HG03103 (cell line): Measurements from ENCODE around the gene CSH1.
"Not testable (repeated sequence)": the region's sequence is repeated elsewhere in the genome, so short reads cannot be mapped to it uniquely, and the experiment has no call there.

Source experiments
- ATAC-seq: cut with Tn5 transposase; IDR thresholded peaks from one replicate; pipeline ENCODE4 v1.9.1; 2021; ENCODE audit warnings: low read depth; ENCODE audit not compliant: unreplicated experiment

The CSH1 gene

GRCh38 chr17:63928966-63929695, 32.8 kb upstream of the CSH1 start:
- ATAC-seq = no peak

DNA sequence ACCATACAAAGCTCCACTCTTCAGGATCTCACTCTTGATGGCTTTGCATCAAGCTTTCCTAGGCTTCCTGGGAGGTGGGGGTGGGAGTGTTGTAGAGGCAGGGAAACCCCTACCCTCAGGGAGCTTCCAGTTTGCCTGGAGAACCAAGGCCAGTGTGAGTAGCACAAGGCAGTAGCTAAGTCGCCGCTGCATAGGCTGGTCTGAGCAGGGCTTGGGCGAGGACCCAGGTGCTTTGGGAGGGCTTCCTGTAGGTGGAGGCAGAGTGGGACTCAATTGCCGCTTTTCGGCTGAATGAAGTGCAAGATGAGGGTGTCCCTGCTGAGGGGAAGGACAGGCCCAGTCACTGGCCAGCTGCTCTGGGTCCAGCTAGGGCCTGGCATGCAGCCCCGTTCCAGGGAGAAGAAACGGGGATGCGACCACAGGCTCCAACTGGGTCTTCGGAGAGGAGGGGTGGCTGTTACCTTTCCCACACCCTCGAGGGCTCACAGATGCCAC, 31.8 kb upstream of the CSH1 start:
- ATAC-seq = no peak

DNA sequence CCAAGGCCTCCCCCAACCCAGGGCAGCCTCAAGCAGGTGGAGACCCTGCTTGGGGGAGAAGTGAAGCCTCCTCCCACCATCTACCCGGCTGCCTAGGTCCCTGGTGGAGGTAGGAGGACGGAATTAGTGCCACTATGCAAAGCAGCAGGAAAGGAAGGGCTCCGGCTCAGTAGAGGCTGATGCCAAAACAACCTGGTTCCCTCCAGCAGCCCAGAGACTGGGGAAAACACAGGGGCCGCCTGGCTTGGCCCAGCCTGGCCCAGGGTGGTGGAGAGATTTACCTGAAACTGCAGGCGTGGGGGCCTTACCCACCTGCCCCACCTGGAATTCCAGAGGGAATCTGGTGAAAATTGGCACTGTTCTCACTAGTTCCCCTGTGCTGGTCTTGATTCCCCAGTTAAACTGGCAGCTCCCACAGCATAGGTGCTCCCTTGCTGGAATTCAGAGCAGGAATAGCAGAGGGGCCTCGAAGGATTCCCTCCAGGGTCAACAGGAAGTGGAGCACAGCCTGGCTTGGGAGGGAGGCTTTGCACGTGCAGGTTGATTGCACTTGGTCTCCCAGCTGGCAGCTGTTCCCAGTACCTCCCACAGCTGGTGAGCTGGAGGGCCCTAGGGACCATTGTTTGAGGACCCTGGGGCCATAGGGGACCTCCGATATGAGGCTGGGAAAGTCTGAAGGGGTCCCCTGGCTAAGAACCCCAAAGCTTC, 31.2 kb upstream of the CSH1 start:
- no peak for ATAC-seq

GRCh38 chr17:63926164-63926563, 29.8 kb upstream of the CSH1 start:
- ATAC-seq = no peak

DNA sequence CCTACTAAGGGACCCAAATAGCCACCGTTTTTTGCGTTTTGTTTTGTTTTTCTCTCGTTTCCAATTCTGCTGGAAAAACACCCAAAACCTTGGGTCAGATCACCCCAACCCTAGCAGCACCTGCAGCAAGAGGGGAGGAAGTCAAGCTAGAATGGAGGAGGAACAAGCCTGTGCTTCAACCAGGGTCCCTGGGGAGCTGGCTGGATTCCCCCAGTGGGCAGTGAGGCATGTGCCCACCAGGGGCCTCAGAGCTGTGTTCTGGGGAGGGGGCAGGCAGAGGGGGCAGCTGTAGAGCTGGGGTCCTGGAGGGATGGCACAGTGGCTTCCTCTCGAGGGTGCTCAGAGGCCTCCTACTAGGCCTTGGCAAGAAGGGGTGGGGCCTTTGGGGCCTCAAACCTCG, 29.2 kb upstream of the CSH1 start:
- no peak for ATAC-seq

- ATAC-seq = not testable (repeated sequence)
These were observed 26.0 kb upstream of the CSH1 start for GRCh38 chr17:63922402-63922801.

DNA sequence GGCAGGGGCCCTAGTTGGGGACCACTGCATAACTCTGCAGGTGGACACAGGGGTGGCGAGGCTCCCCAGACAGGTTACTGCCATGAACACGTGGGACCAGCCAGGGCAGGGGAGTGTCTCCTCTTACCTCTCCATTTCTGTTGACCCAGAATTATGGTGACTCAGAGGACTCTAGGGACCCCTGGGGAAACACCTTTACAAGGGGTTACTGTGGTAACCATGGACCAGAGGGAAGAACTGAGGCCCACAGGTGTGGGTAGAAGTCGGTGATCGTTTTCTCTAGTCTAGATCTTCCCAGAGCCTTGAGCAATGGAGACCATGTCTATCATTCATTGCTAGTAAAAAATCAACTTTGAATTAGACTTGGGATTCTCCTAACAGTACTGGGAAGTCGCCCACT, 24.4 kb upstream of the CSH1 start:
- ATAC-seq = not testable (repeated sequence)

DNA sequence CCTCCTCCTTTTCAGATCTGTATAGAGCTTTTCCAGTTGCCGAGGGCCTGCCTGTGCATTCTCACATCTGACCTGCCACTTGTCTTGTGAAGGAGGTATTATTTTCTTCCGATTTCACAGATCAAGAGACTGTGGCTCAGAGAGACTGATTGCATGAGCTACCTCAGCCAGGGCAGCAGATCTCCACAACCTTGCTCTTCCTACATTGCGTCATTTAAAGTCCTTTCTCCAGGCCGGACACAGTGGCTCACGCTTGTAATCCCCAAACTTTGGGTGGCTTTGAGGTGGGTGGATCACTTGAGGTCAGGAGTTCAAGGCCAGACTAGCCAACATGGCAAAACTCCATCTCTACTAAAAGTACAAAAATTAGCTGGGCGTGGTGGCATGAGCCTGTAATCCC, 23.7 kb upstream of the CSH1 start:
- ATAC-seq = not testable (repeated sequence)

DNA sequence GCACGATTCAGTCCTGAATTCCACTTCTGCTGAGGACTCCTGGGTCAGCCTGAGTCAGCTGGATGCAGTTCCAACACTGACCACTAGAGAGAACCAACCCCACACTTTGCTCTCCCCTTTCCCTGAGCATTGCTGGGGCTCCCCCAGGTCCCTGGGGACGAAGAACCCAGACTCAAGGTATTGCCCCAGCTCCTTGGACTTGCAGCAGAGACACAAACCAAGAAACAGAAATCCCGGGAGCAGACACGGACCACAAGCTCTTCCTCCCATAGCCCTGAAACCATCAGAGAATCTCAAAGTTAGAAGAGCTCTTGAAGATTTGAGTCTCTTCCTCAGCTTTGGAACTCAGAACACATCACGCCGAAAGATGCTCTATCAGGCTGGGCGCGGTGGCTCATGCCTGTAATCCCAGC, 22.9 kb upstream of the CSH1 start:
- no peak for ATAC-seq

GRCh38 chr17:63918789-63919305, 22.5 kb upstream of the CSH1 start, which contains the start of gene GH1:
GH1 (minus strand) TSS chr17:63918839; CDS start chr17:63918776, 63 bp downstream.
- ATAC-seq = not testable (repeated sequence)

GRCh38 chr17:63918305-63918704, 21.9 kb upstream of the CSH1 start:
- no peak for ATAC-seq

DNA sequence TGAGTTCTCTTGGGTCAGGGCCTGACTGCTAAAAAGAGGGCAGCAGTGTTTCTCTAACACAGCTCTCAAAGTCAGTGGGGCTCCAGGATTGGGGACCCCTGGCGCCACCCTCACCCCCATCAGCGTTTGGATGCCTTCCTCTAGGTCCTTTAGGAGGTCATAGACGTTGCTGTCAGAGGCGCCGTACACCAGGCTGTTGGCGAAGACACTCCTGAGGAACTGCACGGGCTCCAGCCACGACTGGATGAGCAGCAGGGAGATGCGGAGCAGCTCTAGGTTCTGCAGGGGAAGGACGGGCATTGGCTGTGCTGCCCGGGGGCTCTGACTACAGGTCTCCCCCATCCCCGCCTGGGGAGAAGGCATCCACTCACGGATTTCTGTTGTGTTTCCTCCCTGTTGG, 21.3 kb upstream of the CSH1 start:
- ATAC-seq = no peak

DNA sequence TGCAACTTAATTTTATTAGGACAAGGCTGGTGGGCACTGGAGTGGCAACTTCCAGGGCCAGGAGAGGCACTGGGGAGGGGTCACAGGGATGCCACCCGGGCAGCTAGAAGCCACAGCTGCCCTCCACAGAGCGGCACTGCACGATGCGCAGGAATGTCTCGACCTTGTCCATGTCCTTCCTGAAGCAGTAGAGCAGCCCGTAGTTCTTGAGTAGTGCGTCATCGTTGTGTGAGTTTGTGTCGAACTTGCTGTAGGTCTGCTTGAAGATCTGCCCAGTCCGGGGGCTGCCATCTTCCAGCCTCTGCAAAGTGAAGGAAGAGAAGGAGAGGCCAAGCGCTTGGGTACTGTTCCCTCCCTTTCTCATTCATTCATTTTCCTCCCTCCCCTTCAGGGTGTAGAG, 20.8 kb upstream of the CSH1 start:
- not testable (repeated sequence) for ATAC-seq

DNA sequence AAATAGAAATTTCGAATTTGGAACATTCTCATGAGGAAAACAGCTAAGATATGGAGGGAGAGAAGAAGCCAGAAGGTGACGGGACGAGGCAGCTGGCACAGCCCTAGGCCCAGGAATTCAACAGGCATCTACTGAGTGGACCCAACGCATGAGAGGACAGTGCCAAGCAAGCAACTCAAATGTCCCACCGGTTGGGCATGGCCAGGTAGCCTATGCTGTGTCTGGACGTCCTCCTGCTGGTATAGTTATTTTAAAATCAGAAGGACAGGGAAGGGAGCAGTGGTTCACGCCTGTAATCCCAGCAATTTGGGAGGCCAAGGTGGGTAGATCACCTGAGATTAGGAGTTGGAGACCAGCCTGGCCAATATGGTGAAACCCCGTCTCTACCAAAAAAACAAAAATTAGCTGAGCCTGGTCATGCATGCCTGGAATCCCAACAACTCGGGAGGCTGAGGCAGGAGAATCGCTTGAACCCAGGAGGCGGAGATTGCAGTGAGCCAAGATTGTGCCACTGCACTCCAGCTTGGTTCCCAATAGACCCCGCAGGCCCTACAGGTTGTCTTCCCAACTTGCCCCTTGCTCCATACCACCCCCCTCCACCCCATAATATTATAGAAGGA, 20.3 kb upstream of the CSH1 start:
- ATAC-seq = no peak

- not testable (repeated sequence) for ATAC-seq
These were observed 19.4 kb upstream of the CSH1 start for GRCh38 chr17:63915753-63916152.

- no peak for ATAC-seq
These were observed 18.1 kb upstream of the CSH1 start for GRCh38 chr17:63914471-63914870.

GRCh38 chr17:63911657-63912100, 15.3 kb upstream of the CSH1 start:
- ATAC-seq = no peak

GRCh38 chr17:63911041-63911635, 14.8 kb upstream of the CSH1 start, which contains the start of gene CSHL1:
CSHL1 (minus strand) TSS chr17:63911258; CDS start chr17:63911196, 62 bp downstream.
- no peak for ATAC-seq

DNA sequence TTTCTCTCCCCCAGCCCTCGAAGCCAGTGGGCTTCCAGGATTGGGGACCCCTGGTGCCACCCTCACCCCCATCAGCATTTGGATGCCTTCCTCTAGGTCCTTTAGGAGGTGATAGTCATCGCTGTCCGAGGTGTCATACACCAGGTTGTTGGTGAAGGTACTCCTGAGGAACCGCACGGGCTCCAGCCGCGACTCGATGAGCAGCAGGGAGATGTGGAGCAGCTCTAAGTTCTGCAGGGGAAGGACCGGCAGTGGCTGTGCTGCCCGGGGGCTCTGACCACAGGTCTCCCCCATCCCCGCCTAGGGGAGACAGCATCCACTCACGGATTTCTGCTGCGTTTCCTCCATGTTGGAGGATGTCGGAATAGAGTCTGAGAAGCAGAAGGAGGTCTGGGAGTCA, 13.7 kb upstream of the CSH1 start:
- no peak for ATAC-seq

DNA sequence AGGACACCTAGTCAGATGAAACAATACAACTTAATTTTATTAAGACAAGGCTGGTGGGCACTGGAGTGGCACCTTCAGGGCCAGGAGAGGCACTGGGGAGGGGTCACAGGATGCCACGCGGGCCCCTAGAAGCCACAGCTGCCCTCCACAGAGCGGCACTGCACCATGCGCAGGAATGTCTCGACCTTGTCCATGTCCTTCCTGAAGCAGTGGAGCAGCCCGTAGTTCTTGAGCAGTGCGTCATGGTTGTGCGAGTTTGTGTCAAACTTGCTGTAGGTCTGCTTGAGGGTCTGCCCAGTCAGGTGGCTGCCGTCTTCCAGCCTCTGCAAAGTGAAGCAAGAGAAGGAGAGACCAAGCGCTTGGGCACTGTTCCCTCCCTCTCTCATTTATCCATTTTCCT, 13.2 kb upstream of the CSH1 start:
- not testable (repeated sequence) for ATAC-seq
